Fibroblast of villous mesenchyme (primary cell): ENCODE data around the gene ABI3BP. TPM values are rescaled to one million over a fixed set of nuclear protein-coding genes. Genes with fewer than 3 reads are reported as not detected.

Experiments
- DNase-seq: peaks from one replicate; pipeline ENCODE4 v3.0.0-alpha.2; 2010; ENCODE audit warnings: low read depth
- H3K4me3 ChIP-seq: 2 replicates; pipeline ENCODE4 v1.5.1; 2011; ENCODE audit warnings: low read depth, mild to moderate bottlenecking, low read length
- CTCF ChIP-seq: IDR thresholded peaks from 2 replicates; pipeline ENCODE4 v1.5.1; 2012; ENCODE audit warnings: low read depth, mild to moderate bottlenecking, low read length; ENCODE audit not compliant: insufficient read depth
- total RNA-seq: library from RNA; depleted of rRNA; stranded (reverse); fragments of >200 nt; gene quantifications from 2 replicates; pipeline ENCODE4 v1.2.3, GENCODE V29; 2012

The ABI3BP gene
- total RNA-seq, 1 donor, result 7.8 TPM

GRCh38 chr3:100753846-100754245, 239.4 kb downstream of the ABI3BP start:
- no peak for DNase-seq
- TF ChIP-seq CTCF, result no peak
- H3K4me3 ChIP-seq, result no peak overlapping the region

GRCh38 chr3:100748967-100749366, 244.3 kb downstream of the ABI3BP start:
- no peak overlapping the region for H3K4me3 ChIP-seq
- no peak for DNase-seq
- TF ChIP-seq CTCF, result no peak

- no peak for DNase-seq
- TF ChIP-seq CTCF, result no peak
- H3K4me3 ChIP-seq, result no peak overlapping the region
These were observed 245.0 kb downstream of the ABI3BP start for GRCh38 chr3:100748220-100748619.

- TF ChIP-seq CTCF, result no peak
- no peak overlapping the region for H3K4me3 ChIP-seq
- no peak for DNase-seq
These were observed 247.1 kb downstream of the ABI3BP start for GRCh38 chr3:100746092-100746491.

GRCh38 chr3:100745617-100746016, 247.6 kb downstream of the ABI3BP start:
- no peak for DNase-seq
- TF ChIP-seq CTCF, result no peak
- no peak overlapping the region for H3K4me3 ChIP-seq

- no peak for DNase-seq
- TF ChIP-seq CTCF, result no peak
- no peak overlapping the region for H3K4me3 ChIP-seq
These were observed 248.6 kb downstream of the ABI3BP start for GRCh38 chr3:100744671-100745070.

GRCh38 chr3:100743535-100743934, 249.7 kb downstream of the ABI3BP start:
- no peak for TF ChIP-seq CTCF
- H3K4me3 ChIP-seq, result no peak overlapping the region
- no peak for DNase-seq
